Lower lobe of right lung (tissue), 2 donors: Measurements from ENCODE around the gene ALDOC. TPM values are rescaled to one million over a fixed set of nuclear protein-coding genes. Genes with fewer than 3 reads are reported as not detected.
"Not testable (repeated sequence)": the region's sequence is repeated elsewhere in the genome, so short reads cannot be mapped to it uniquely, and the experiment has no call there.

Source experiments
- ATAC-seq, 2 donors: fragments of 200-7000 bp; cut with Tn5 transposase; one replicate each; pipeline ENCODE4 v1.9.1; 2020 to 2022; ENCODE audit warnings: mild to moderate bottlenecking in 2 of 2, moderate library complexity in 2 of 2
- DNase-seq: peaks from one replicate; pipeline ENCODE4 v3.0.0-alpha.2; 2020
- H3K27ac ChIP-seq: fragments of 200-600 bp; one replicate; pipeline ENCODE4 v1.8.0; 2022
- H3K27me3 ChIP-seq: fragments of 200-600 bp; one replicate; pipeline ENCODE4 v1.8.0; 2022; ENCODE audit warnings: low read depth
- H3K36me3 ChIP-seq: fragments of 200-600 bp; one replicate; pipeline ENCODE4 v1.8.0; 2022; ENCODE audit warnings: mild to moderate bottlenecking
- H3K4me1 ChIP-seq: fragments of 200-600 bp; one replicate; pipeline ENCODE4 v1.8.0; 2022
- H3K4me3 ChIP-seq: fragments of 200-600 bp; one replicate; pipeline ENCODE4 v1.8.0; 2022; ENCODE audit warnings: mild to moderate bottlenecking
- H3K9me3 ChIP-seq: fragments of 200-600 bp; one replicate; pipeline ENCODE4 v1.8.0; 2022
- CTCF ChIP-seq: fragments of 200-600 bp; IDR thresholded peaks from one replicate; pipeline ENCODE4 v1.8.0; 2022; ENCODE audit warnings: antibody characterized with exemption, mild to moderate bottlenecking
- intact Hi-C: fragments of 100-400 bp; cut with DNase I; formaldehyde crosslinking; loops from one replicate; pipeline ENCODE4 v1.11.0; 2022
- total RNA-seq: library from RNA; stranded (reverse); fragmentation: NEBNext Ultra II Directional; extraction: Animal tissue kit (Norgen Biotek cat#: 25700); gene quantifications from one replicate; pipeline ENCODE4 v1.2.1, GENCODE V29; 2021
- donor health status: DM: no; HTN: yes; CAD: no; lungs with severe emphysema.

Gene ALDOC
- total RNA-seq, 1 donor from 2014 or later: 11.6 TPM

DNA sequence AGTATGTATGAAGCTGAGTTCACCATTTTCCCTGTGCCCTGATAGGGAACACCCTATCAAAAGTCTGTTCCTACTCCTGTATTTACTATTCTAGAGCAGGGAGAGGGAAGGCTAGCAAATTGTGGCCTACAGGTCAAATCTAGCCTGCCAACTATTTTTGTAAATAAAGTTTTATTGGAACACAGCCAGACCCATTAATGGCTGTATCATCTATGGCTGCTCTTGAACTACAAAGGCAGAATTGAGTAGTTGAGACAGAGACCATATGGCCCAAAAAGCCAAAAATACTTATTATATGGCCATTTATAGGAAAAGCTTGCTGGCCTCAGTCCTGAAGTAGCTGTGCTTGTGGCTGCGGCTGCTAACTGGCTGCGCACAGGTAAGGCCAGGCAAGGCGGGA lies 4.3 kb upstream of the ALDOC start:
- ATAC-seq (no peak), DNase-seq (no peak)
- Histone ChIP-seq H3K9me3 (no peaks in the 10 kb centered on the region), H3K36me3 (peaks cover 5% of the 10 kb centered on the region), H3K4me1 (peaks cover 3% of the 10 kb centered on the region), H3K27ac (no peak overlapping the region), H3K27me3 (no peaks in the 10 kb centered on the region), H3K4me3 (no peak overlapping the region)
- no peak for TF ChIP-seq CTCF
- intact Hi-C loops: no loop called here

DNA sequence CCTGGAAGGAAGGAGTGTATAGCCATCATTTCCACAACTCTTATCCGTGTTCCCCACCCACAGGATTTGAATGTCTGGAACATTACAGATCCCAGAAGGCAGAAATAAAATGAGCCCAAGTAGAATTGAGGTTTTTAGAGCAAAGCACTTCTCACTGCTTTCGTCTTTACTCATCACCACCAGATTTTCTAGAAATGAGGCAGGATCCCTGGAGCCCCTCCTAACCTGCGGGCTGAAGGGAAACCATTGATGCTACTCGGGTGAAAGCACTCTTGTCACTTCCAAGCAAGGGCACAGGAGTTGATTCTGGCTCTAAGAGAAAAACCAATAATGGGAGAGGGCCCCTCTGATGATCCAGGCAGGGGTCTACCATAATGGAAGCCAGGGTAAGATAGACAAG lies 2.8 kb upstream of the ALDOC start:
- H3K9me3 ChIP-seq: no peaks in the 10 kb centered on the region
- no peak for ATAC-seq
- H3K27ac ChIP-seq: no peak overlapping the region
- H3K27me3 ChIP-seq: no peaks in the 10 kb centered on the region
- peaks cover 4% of the 10 kb centered on the region for H3K4me1 ChIP-seq
- intact Hi-C loops: no loop called here
- no peak overlapping the region for H3K4me3 ChIP-seq
- TF ChIP-seq CTCF: no peak
- no peak for DNase-seq
- H3K36me3 ChIP-seq: no peaks in the 10 kb centered on the region

GRCh38 chr17:28578246-28579195 lies 1.8 kb upstream of the ALDOC start:
- H3K4me3 ChIP-seq: no peak overlapping the region
- peaks cover 4% of the 10 kb centered on the region for H3K4me1 ChIP-seq
- no peaks in the 10 kb centered on the region for H3K9me3 ChIP-seq
- no peak overlapping the region for H3K27ac ChIP-seq
- no peaks in the 10 kb centered on the region for H3K27me3 ChIP-seq
- H3K36me3 ChIP-seq: no peaks in the 10 kb centered on the region
- intact Hi-C loops: no loop called here
- DNase-seq: no peak
- no peak for TF ChIP-seq CTCF
- no peak for ATAC-seq

GRCh38 chr17:28577466-28577824 lies 750 bp upstream of the ALDOC start:
- intact Hi-C loops: no loop called here
- TF ChIP-seq CTCF: no peak
- no peak overlapping the region for H3K4me3 ChIP-seq

GRCh38 chr17:28576016-28576415 lies 679 bp downstream of the ALDOC start:
- ATAC-seq, DNase-seq, H3K4me3 ChIP-seq: not testable (repeated sequence)

More at GRCh38 chr17:28577466-28577824, 750 bp upstream of the ALDOC start:
- ATAC-seq (no peak), DNase-seq (no peak)
- H3K27me3 ChIP-seq: no peaks in the 10 kb centered on the region
- H3K27ac ChIP-seq: no peak overlapping the region
- no peaks in the 10 kb centered on the region for H3K36me3 ChIP-seq
- H3K9me3 ChIP-seq: no peaks in the 10 kb centered on the region
- peaks cover 7% of the 10 kb centered on the region for H3K4me1 ChIP-seq

DNA sequence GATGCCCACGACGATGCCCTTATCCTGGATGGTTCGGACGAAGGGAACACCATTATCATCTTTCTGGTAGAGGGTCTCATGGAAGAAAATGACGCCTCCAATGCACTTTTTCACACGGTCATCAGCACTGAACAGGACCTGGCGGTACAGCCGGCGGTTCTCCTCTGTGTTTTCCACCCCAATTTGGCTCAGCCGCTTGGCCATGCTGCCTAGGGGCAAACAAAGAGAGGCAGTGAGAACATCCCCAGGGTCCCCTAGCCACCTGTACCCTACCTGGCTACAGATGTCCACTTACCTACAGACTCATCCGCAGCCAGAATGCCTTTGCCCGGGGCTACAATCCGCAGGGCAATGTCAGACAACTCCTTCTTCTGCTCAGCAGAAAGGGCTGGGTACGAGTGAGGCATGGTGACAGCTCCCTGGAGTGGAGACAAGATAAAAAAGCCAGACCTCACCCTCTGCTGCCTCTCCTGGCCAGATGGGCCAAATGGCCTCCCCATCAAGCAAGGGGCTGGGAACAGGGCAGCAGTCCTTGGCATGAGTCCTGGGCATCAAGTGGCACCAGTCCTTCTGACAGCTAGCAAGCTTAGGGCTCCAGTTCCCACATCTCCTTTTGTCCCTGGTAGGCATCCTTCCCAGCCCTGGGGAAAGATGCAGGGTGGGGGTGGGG lies 1.4 kb downstream of the ALDOC start:
- Histone ChIP-seq H3K27ac (no peak overlapping the region), H3K27me3 (no peaks in the 10 kb centered on the region), H3K4me1 (peaks cover 18% of the 10 kb centered on the region), H3K36me3 (no peaks in the 10 kb centered on the region), H3K4me3 (no peak overlapping the region), H3K9me3 (no peaks in the 10 kb centered on the region)
- intact Hi-C loops: no loop called here
- TF ChIP-seq CTCF: no peak
- ATAC-seq: no peak
- no peak for DNase-seq

More at GRCh38 chr17:28576016-28576415, 679 bp downstream of the ALDOC start:
- H3K36me3 ChIP-seq, H3K27ac ChIP-seq, H3K9me3 ChIP-seq, H3K27me3 ChIP-seq, intact Hi-C loops: not testable (repeated sequence)
- H3K4me1 ChIP-seq: peaks cover 15% of the 10 kb centered on the region
